Brain microvascular endothelial cell (primary cell): ENCODE measurements around the gene MARCHF4.

Source experiments
- DNase-seq: peaks from one replicate; pipeline ENCODE4 v3.0.0-alpha.2; 2020
- H3K27ac ChIP-seq: fragments of 250-450 bp; sonication (Bioruptor Pico); 2 replicates; pipeline ENCODE4 v1.5.1; 2020; ENCODE audit warnings: mild to moderate bottlenecking, moderate library complexity
- H3K27me3 ChIP-seq: fragments of 250-450 bp; sonication (Bioruptor Pico); replicated peaks from 2 replicates; pipeline ENCODE4 v1.5.1; 2020; ENCODE audit warnings: mild to moderate bottlenecking
- H3K36me3 ChIP-seq: fragments of 250-450 bp; sonication (Bioruptor Pico); replicated peaks from 2 replicates; pipeline ENCODE4 v1.5.1; 2020; ENCODE audit warnings: mild to moderate bottlenecking
- H3K4me3 ChIP-seq: 2 replicates; pipeline ENCODE4 v1.5.1; 2011; ENCODE audit warnings: low read depth, mild to moderate bottlenecking, control low read depth, low read length, moderate library complexity
- CTCF ChIP-seq: IDR thresholded peaks from 2 replicates; pipeline ENCODE4 v1.5.1; 2011; ENCODE audit warnings: low read depth, mild to moderate bottlenecking, moderate library complexity, low read length, control low read depth, inconsistent platforms; ENCODE audit errors: missing control alignments
- in situ Hi-C: cut with HindIII; loops from 2 replicates; pipeline ENCODE4 v1.10.0; 2017; ENCODE audit warnings: low sequenced_read_pairs, low pct_ligation_motif_present

The MARCHF4 gene

GRCh38 chr2:216371721-216372702 lies at the start of gene MARCHF4:
Gene MARCHF4 (minus strand): TSS chr2:216372483. CDS start chr2:216370260, 2,223 bp downstream.
- TF ChIP-seq CTCF = no peak
- peak; percentile 85 for DNase-seq
- Histone ChIP-seq H3K36me3 (no peaks in the 10 kb centered on the region), H3K27me3 (no peaks in the 10 kb centered on the region), H3K27ac (peak within 1 kb of the TSS; percentile 93), H3K4me3 (peak within 1 kb of the TSS; percentile 68)
- in situ Hi-C loops = no loop called here

- Histone ChIP-seq H3K4me3 (no peak overlapping the region), H3K27me3 (no peaks in the 10 kb centered on the region), H3K36me3 (peaks cover 57% of the 10 kb centered on the region), H3K27ac (no peak overlapping the region)
- in situ Hi-C loops = no loop called here
- TF ChIP-seq CTCF = no peak
- no peak for DNase-seq
Observed at GRCh38 chr2:216420367-216421101, 48.3 kb upstream of the MARCHF4 start.

GRCh38 chr2:216418981-216419380 lies 46.7 kb upstream of the MARCHF4 start:
- no peak for DNase-seq
- in situ Hi-C loops = no loop called here
- H3K36me3 ChIP-seq = peaks cover 50% of the 10 kb centered on the region
- TF ChIP-seq CTCF = no peak
- no peak overlapping the region for H3K4me3 ChIP-seq
- no peaks in the 10 kb centered on the region for H3K27me3 ChIP-seq
- H3K27ac ChIP-seq = no peak overlapping the region

- Histone ChIP-seq H3K4me3 (no peak overlapping the region), H3K27me3 (no peaks in the 10 kb centered on the region), H3K36me3 (peaks cover 28% of the 10 kb centered on the region), H3K27ac (no peak overlapping the region)
- no peak for DNase-seq
- in situ Hi-C loops = no loop called here
- no peak for TF ChIP-seq CTCF
Observed at GRCh38 chr2:216416571-216417307, 44.5 kb upstream of the MARCHF4 start.

GRCh38 chr2:216415541-216415940 lies 43.3 kb upstream of the MARCHF4 start:
- in situ Hi-C loops = no loop called here
- no peaks in the 10 kb centered on the region for H3K27me3 ChIP-seq
- DNase-seq = no peak
- H3K27ac ChIP-seq = no peak overlapping the region
- no peak for TF ChIP-seq CTCF
- H3K4me3 ChIP-seq = no peak overlapping the region
- peaks cover 20% of the 10 kb centered on the region for H3K36me3 ChIP-seq
